DOHH2 (cell line): ENCODE data around the gene PATZ1.

Source experiments
- H3F3A ChIP-seq: fragments of 200-600 bp; sonication (generic), shearing (Covaris generic); 2 replicates; pipeline ENCODE4 v1.6.0; 2016; ENCODE audit warnings: antibody characterized with exemption, mild to moderate bottlenecking; ENCODE audit not compliant: control insufficient read depth, insufficient read depth
- H3K27ac ChIP-seq: fragments of 200-600 bp; sonication (generic); 2 replicates; pipeline ENCODE4 v1.5.1; 2014; ENCODE audit warnings: low read depth, mild to moderate bottlenecking, low read length, moderate library complexity
- H3K27me3 ChIP-seq: fragments of 200-600 bp; sonication (generic); 2 replicates; pipeline ENCODE4 v1.6.1; 2014; ENCODE audit warnings: mild to moderate bottlenecking, low read length, mixed read lengths; ENCODE audit not compliant: control insufficient read depth
- H3K36me3 ChIP-seq: fragments of 200-600 bp; sonication (generic); 2 replicates; pipeline ENCODE4 v1.6.1; 2014; ENCODE audit warnings: mild to moderate bottlenecking, low read length, moderate library complexity, mixed read lengths; ENCODE audit not compliant: control insufficient read depth
- H3K4me1 ChIP-seq: fragments of 200-600 bp; sonication (generic); 2 replicates; pipeline ENCODE4 v1.6.1; 2014; ENCODE audit warnings: mild to moderate bottlenecking, low read length, mixed read lengths; ENCODE audit not compliant: control insufficient read depth
- H3K4me2 ChIP-seq: fragments of 200-600 bp; sonication (generic); 2 replicates; pipeline ENCODE4 v1.6.0; 2014; ENCODE audit warnings: mild to moderate bottlenecking, low read length, moderate library complexity
- H3K4me3 ChIP-seq: fragments of 200-600 bp; sonication (generic); 2 replicates; pipeline ENCODE4 v1.5.1; 2014; ENCODE audit warnings: mild to moderate bottlenecking, low read length, mixed read lengths
- H3K79me2 ChIP-seq: fragments of 200-600 bp; sonication (generic); 2 replicates; pipeline ENCODE4 v1.6.1; 2014; ENCODE audit warnings: mild to moderate bottlenecking, low read length, mixed read lengths; ENCODE audit not compliant: control insufficient read depth
- H3K9me2 ChIP-seq: fragments of 200-600 bp; sonication (generic); replicated peaks from 2 replicates; pipeline ENCODE4 v1.6.1; 2014; ENCODE audit warnings: mild to moderate bottlenecking, low read length, mixed read lengths; ENCODE audit not compliant: control insufficient read depth
- H3K9me3 ChIP-seq: fragments of 200-600 bp; sonication (generic); 2 replicates; pipeline ENCODE4 v1.6.1; 2014; ENCODE audit warnings: antibody characterized with exemption, low read length, mixed read lengths; ENCODE audit not compliant: control insufficient read depth, insufficient read depth
- H4K20me1 ChIP-seq: fragments of 200-600 bp; sonication (generic); 2 replicates; pipeline ENCODE4 v1.6.0; 2014; ENCODE audit warnings: low read depth, mild to moderate bottlenecking, antibody characterized with exemption, low read length, moderate library complexity; ENCODE audit not compliant: control insufficient read depth, insufficient read depth
- CTCF ChIP-seq: fragments of 200-600 bp; sonication (generic); IDR thresholded peaks from one replicate; pipeline ENCODE4 v1.5.1; 2014; ENCODE audit warnings: antibody characterized with exemption, mild to moderate bottlenecking, low read depth, low read length; ENCODE audit not compliant: poor library complexity, severe bottlenecking
- EZH2phosphoT487 ChIP-seq: fragments of 200-600 bp; sonication (generic); IDR thresholded peaks from 2 replicates; pipeline ENCODE4 v1.6.1; 2017; ENCODE audit warnings: borderline replicate concordance, mild to moderate bottlenecking, antibody characterized with exemption, low read length, moderate library complexity, mixed read lengths

Gene PATZ1

GRCh38 chr22:31342389-31343140 is 3.6 kb downstream of the PATZ1 start:
- peaks cover 88% of the 10 kb centered on the region for H3K79me2 ChIP-seq
- H4K20me1 ChIP-seq = peaks cover 30% of the 10 kb centered on the region

GRCh38 chr22:31341386-31342088 is 4.6 kb downstream of the PATZ1 start:
- no peak overlapping the region for H3K27ac ChIP-seq
- H3K4me1 ChIP-seq = peaks cover 36% of the 10 kb centered on the region
- H3K9me3 ChIP-seq = no peaks in the 10 kb centered on the region
- H3K27me3 ChIP-seq = no peaks in the 10 kb centered on the region
- no peaks in the 10 kb centered on the region for H3K9me2 ChIP-seq
- no peak for TF ChIP-seq EZH2phosphoT487
- TF ChIP-seq CTCF = no peak
- H3K4me2 ChIP-seq = peak overlapping the region; percentile 97
- peak overlapping the region; percentile 98; the same call in 1 of the 2 replicates for H3K4me3 ChIP-seq
- H3K36me3 ChIP-seq = peaks cover 87% of the 10 kb centered on the region
- no peaks in the 10 kb centered on the region; the same call in 1 of the 2 replicates for H3F3A ChIP-seq
- H4K20me1 ChIP-seq = peaks cover 30% of the 10 kb centered on the region
- peaks cover 88% of the 10 kb centered on the region for H3K79me2 ChIP-seq

More at GRCh38 chr22:31342389-31343140, 3.6 kb downstream of the PATZ1 start:
- Histone ChIP-seq H3F3A (peaks cover under 1% of the 10 kb centered on the region; the same call in 1 of the 2 replicates), H3K4me3 (peak overlapping the region; percentile 98), H3K27ac (0 out of 2 replicates have a peak overlapping the region, but pooled peaks have one; percentile 66), H3K36me3 (peaks cover 86% of the 10 kb centered on the region), H3K9me2 (no peaks in the 10 kb centered on the region), H3K4me1 (peaks cover 42% of the 10 kb centered on the region), H3K4me2 (peak overlapping the region; percentile 97), H3K9me3 (no peaks in the 10 kb centered on the region), H3K27me3 (no peaks in the 10 kb centered on the region)
- no peak for TF ChIP-seq CTCF
- no peak for TF ChIP-seq EZH2phosphoT487

GRCh38 chr22:31340765-31341247 is 5.3 kb downstream of the PATZ1 start:
- H3K79me2 ChIP-seq = peaks cover 92% of the 10 kb centered on the region
- H3K4me2 ChIP-seq = no peak overlapping the region

More at GRCh38 chr22:31340765-31341247, 5.3 kb downstream of the PATZ1 start:
- no peak overlapping the region for H3K4me3 ChIP-seq
- H3F3A ChIP-seq = no peaks in the 10 kb centered on the region; the same call in 1 of the 2 replicates
- H3K9me2 ChIP-seq = no peaks in the 10 kb centered on the region
- peaks cover 36% of the 10 kb centered on the region for H3K4me1 ChIP-seq
- peaks cover 30% of the 10 kb centered on the region for H4K20me1 ChIP-seq
- no peaks in the 10 kb centered on the region for H3K9me3 ChIP-seq
- H3K27ac ChIP-seq = no peak overlapping the region
- H3K36me3 ChIP-seq = peaks cover 92% of the 10 kb centered on the region
- no peak for TF ChIP-seq EZH2phosphoT487
- no peak for TF ChIP-seq CTCF
- H3K27me3 ChIP-seq = no peaks in the 10 kb centered on the region
